Measurements from ENCODE around the gene THAP12. TPM values are rescaled to one million over a fixed set of nuclear protein-coding genes. Genes with fewer than 3 reads are reported as not detected.
"Not testable (repeated sequence)": the region's sequence is repeated elsewhere in the genome, so short reads cannot be mapped to it uniquely, and the experiment has no call there.

THAP12 gene
- total RNA-seq, 4 donors from 2014 or later, result 19.1 to 28.5 (median 23.6) TPM

- no peak for DNase-seq (ENCODE audit: low spot score in 2 of 2)
- Histone ChIP-seq H3K27me3 (peaks cover 22% of the 10 kb centered on the region), H3K9me3 (no peaks in the 10 kb centered on the region), H3K36me3 (no peaks in the 10 kb centered on the region), H3K4me1 (peaks cover 10% of the 10 kb centered on the region), H3K27ac (no peak overlapping the region), H3K4me3 (no peak overlapping the region)
- TF ChIP-seq EP300 (IDR thresholded peaks at IDR 0.05) (no peak), CTCF (IDR thresholded peaks at IDR 0.05) (no peak), POLR2AphosphoS5 (IDR thresholded peaks at IDR 0.05) (no peak), POLR2A (IDR thresholded peaks at IDR 0.05) (no peak)
- 66% methylated on average over 5 of the region's 5 CpGs for WGBS
These were observed 58.4 kb downstream of the THAP12 start for GRCh38 chr11:76322540-76322939.

- H3K36me3 ChIP-seq, result no peaks in the 10 kb centered on the region
- H3K4me1 ChIP-seq, result peaks cover 10% of the 10 kb centered on the region
- no peaks in the 10 kb centered on the region for H3K9me3 ChIP-seq
- WGBS, result 19% methylated on average over 33 of the region's 59 CpGs
- no peak for TF ChIP-seq POLR2A (IDR thresholded peaks at IDR 0.05)
- no peak for TF ChIP-seq CTCF (IDR thresholded peaks at IDR 0.05)
- TF ChIP-seq POLR2AphosphoS5 (IDR thresholded peaks at IDR 0.05), result no peak
- no peak for TF ChIP-seq EP300 (IDR thresholded peaks at IDR 0.05)
- peak overlapping the region; percentile 21 for H3K4me3 ChIP-seq
- DNase-seq (ENCODE audit: low spot score in 2 of 2), result no peak
- H3K27me3 ChIP-seq, result peaks cover 22% of the 10 kb centered on the region
- no peak overlapping the region for H3K27ac ChIP-seq
These were observed 59.0 kb downstream of the THAP12 start for GRCh38 chr11:76321820-76322524.

DNA sequence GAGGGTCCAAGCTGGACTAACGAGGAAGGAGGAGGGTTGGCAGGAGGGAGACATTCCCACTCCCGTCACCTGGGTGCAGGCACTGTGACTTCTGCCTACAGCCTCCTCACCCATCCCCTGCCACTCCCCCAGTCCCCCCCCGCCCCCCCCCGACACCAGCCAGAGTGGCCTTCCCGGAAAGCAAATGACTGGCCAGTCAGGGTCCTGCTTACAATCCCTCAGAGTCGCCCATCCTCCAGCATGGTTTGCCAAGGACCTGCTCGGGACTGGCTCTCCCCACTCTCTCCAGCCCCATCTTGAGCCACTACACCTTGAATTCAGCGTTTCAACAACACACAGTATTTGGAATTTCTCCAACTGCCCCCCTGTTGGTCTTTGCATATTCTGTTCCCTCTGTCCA lies 59.6 kb downstream of the THAP12 start:
- TF ChIP-seq POLR2A (IDR thresholded peaks at IDR 0.05) (no peak), CTCF (IDR thresholded peaks at IDR 0.05) (no peak), EP300 (IDR thresholded peaks at IDR 0.05) (no peak), POLR2AphosphoS5 (IDR thresholded peaks at IDR 0.05) (no peak)
- Histone ChIP-seq H3K27me3 (peaks cover 22% of the 10 kb centered on the region), H3K36me3 (no peaks in the 10 kb centered on the region), H3K9me3 (no peaks in the 10 kb centered on the region), H3K4me3 (no peak overlapping the region), H3K4me1 (peaks cover 10% of the 10 kb centered on the region), H3K27ac (no peak overlapping the region)
- WGBS, result 63% methylated on average over 5 of the region's 8 CpGs
- DNase-seq (ENCODE audit: low spot score in 2 of 2), result no peak

GRCh38 chr11:76320929-76321328 lies 60.0 kb downstream of the THAP12 start:
- Histone ChIP-seq H3K36me3 (no peaks in the 10 kb centered on the region), H3K4me3 (no peak overlapping the region), H3K27me3 (peaks cover 22% of the 10 kb centered on the region), H3K9me3 (no peaks in the 10 kb centered on the region), H3K4me1 (peaks cover 10% of the 10 kb centered on the region), H3K27ac (no peak overlapping the region)
- TF ChIP-seq POLR2AphosphoS5 (IDR thresholded peaks at IDR 0.05), result no peak
- TF ChIP-seq EP300 (IDR thresholded peaks at IDR 0.05), result no peak
- TF ChIP-seq POLR2A (IDR thresholded peaks at IDR 0.05), result no peak
- TF ChIP-seq CTCF (IDR thresholded peaks at IDR 0.05), result no peak
- DNase-seq (ENCODE audit: low spot score in 2 of 2), result no peak
- WGBS, result 87% methylated on average over 6 of the region's 6 CpGs

DNA sequence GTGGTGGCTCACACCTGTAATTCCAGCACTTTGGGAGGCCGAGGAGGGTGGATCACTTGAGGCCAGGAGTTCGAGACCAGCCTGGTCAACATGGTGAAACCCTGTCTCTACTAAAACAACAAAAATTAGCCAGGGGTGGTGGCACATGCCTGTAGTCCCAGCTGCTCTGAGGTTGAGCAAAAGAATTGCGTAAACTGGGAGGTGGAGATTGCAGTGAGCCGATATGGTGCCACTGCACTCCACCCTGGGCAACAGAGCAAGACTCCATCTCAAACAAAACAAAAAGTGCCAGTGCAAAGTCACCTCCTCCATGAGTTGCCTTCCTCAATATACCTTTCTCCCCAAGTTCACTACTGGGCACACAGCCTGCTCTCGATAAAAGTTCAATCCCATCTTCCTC lies 61.1 kb downstream of the THAP12 start:
- WGBS, result 78% methylated on average over 5 of the region's 5 CpGs
- not testable (repeated sequence) for H3K27ac ChIP-seq; H3K4me1 ChIP-seq; H3K9me3 ChIP-seq; H3K36me3 ChIP-seq; H3K4me3 ChIP-seq; DNase-seq (ENCODE audit: low spot score in 2 of 2)
- H3K27me3 ChIP-seq, result peaks cover 22% of the 10 kb centered on the region
